Uterus (tissue), 4 donors: ENCODE data around the gene PAPSS1. TPM values are rescaled to one million over a fixed set of nuclear protein-coding genes. Genes with fewer than 3 reads are reported as not detected.
A peak's percentile ranks its signal among the peaks of the same experiment; 100 is the strongest.

ENCODE experiments used
- DNase-seq, 2 donors: peaks; one replicate each; pipeline ENCODE4 v3.0.0-alpha.2; 2019 to 2020
- H3K27ac ChIP-seq, 2 donors: fragments of 200-600 bp; sonication (generic); 1 replicate in 1 of 2; 2 replicates in 1 of 2; pipeline ENCODE4 v1.5.1; 2016 to 2018
- H3K27me3 ChIP-seq, 2 donors: fragments of 200-600 bp; sonication (generic); one replicate each; pipeline ENCODE4 v1.5.1; 2018 to 2019; ENCODE audit warnings: control low read depth in 1 of 2
- H3K36me3 ChIP-seq, 2 donors: fragments of 200-600 bp; sonication (generic); one replicate each; pipeline ENCODE4 v1.5.1; 2019; ENCODE audit warnings: control low read depth in 1 of 2
- H3K4me1 ChIP-seq, 2 donors: fragments of 200-600 bp; sonication (generic); one replicate each; pipeline ENCODE4 v1.5.1; 2018 to 2019; ENCODE audit warnings: control low read depth in 1 of 2
- H3K4me3 ChIP-seq, 2 donors: fragments of 200-600 bp; sonication (generic); 1 replicate in 1 of 2; 2 replicates in 1 of 2; pipeline ENCODE4 v1.5.1; 2018 to 2019; ENCODE audit warnings: mild to moderate bottlenecking in 1 of 2
- H3K9me3 ChIP-seq, 2 donors: fragments of 200-600 bp; sonication (generic); one replicate each; pipeline ENCODE4 v1.5.1; 2019; ENCODE audit warnings: control low read depth in 1 of 2
- POLR2A ChIP-seq, 2 donors: fragments of 450-650 bp; IDR thresholded peaks; one replicate each; pipeline ENCODE4 v1.6.1; 2016; ENCODE audit warnings: antibody characterized with exemption in 2 of 2, mild to moderate bottlenecking in 1 of 2, moderate library complexity in 1 of 2
- intact Hi-C: fragments of 100-400 bp; cut with DNase I; formaldehyde crosslinking; loops from one replicate; pipeline ENCODE4 v1.15.1; 2023; ENCODE audit warnings: low total_unique reads
- total RNA-seq, 4 donors: library from RNA; depleted of rRNA in 3 of 4; stranded (reverse); fragments of >200 nt in 3 of 4; gene quantifications; one replicate each; pipeline versions ENCODE4 v1.1.0 to v1.2.4, GENCODE V29; 2014 to 2023
- TF ChIP-seq, protein P1 (sequence below), 4 experiments: fragments of 200-600 bp in 2 of 4; fragments of 450-650 bp in 2 of 4; sonication (generic) in 2 of 4; IDR thresholded peaks; one replicate each; pipeline ENCODE4 v1.5.1; 2016 to 2019; ENCODE audit warnings: antibody characterized with exemption in 4 of 4, mild to moderate bottlenecking in 2 of 4, moderate library complexity in 1 of 4
- donor health status: DM: yes; HTN: yes; CAD: no.

PAPSS1 gene
- 10 to 100 TPM; 17.4 to 81.8 (median 25.9) TPM for total RNA-seq

DNA sequence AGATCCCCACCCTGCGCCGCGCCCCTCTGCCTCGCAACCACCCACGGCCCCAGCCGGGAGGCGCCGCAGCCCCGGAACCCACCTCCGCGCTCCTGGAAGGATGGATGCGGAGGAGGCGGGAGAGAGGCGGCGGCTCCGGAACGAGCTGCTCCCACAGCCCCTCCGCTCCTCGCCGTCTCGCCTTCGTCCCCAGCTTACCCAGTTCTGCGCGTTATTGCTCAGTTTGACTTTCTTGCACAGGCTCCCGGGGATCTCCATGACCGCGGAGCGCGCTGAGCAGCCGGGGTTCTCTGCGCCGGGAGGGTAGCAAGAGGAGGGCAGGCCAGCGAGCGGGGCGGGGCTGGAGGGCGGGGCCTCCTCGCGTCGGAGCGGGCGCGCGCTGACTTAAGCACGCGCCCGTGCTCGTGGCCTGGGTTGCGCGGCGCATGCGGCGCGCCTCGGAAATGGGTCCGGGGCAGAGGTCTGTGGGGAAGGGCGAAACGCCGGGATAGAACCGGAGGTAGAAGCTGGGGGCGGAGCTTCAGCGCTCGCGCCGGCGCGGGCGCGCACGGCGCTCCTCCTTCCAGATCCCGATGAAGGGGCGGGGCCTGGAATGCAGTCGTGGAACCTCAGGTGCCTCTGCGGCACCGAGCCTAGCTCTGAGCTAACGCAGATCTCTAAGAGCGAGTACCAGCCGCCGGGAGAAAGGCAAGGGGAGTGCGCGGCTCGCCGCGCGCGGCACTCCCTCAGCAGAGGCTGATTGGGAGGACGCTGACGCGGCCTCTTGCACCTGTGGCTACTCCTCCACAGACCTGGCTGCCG is at the start of gene PAPSS1:
PAPSS1 (minus strand) TSS at position 313 of the 801 bp plus-strand sequence; CDS start at position 258, 55 bp downstream.
- intact Hi-C loops, result no loop called here
- peak; percentile 79 to 89 for TF ChIP-seq POLR2A (IDR thresholded peaks at IDR 0.05)
- TF ChIP-seq, protein P1, sequence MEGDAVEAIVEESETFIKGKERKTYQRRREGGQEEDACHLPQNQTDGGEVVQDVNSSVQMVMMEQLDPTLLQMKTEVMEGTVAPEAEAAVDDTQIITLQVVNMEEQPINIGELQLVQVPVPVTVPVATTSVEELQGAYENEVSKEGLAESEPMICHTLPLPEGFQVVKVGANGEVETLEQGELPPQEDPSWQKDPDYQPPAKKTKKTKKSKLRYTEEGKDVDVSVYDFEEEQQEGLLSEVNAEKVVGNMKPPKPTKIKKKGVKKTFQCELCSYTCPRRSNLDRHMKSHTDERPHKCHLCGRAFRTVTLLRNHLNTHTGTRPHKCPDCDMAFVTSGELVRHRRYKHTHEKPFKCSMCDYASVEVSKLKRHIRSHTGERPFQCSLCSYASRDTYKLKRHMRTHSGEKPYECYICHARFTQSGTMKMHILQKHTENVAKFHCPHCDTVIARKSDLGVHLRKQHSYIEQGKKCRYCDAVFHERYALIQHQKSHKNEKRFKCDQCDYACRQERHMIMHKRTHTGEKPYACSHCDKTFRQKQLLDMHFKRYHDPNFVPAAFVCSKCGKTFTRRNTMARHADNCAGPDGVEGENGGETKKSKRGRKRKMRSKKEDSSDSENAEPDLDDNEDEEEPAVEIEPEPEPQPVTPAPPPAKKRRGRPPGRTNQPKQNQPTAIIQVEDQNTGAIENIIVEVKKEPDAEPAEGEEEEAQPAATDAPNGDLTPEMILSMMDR (IDR thresholded peaks at IDR 0.05), result peak in 1 of 4 experiments; percentile 4
- peak within 1 kb of the TSS; percentile 88 to 94 for H3K27ac ChIP-seq
- peak; percentile 97 to 98 for DNase-seq
- H3K27me3 ChIP-seq, result no peaks in the 10 kb centered on the region
- H3K36me3 ChIP-seq, result no peaks in the 10 kb centered on the region
- H3K4me1 ChIP-seq, result no peaks in the 10 kb centered on the region
- H3K4me3 ChIP-seq, result peak within 1 kb of the TSS; percentile 72 to 91
- no peaks in the 10 kb centered on the region for H3K9me3 ChIP-seq

DNA sequence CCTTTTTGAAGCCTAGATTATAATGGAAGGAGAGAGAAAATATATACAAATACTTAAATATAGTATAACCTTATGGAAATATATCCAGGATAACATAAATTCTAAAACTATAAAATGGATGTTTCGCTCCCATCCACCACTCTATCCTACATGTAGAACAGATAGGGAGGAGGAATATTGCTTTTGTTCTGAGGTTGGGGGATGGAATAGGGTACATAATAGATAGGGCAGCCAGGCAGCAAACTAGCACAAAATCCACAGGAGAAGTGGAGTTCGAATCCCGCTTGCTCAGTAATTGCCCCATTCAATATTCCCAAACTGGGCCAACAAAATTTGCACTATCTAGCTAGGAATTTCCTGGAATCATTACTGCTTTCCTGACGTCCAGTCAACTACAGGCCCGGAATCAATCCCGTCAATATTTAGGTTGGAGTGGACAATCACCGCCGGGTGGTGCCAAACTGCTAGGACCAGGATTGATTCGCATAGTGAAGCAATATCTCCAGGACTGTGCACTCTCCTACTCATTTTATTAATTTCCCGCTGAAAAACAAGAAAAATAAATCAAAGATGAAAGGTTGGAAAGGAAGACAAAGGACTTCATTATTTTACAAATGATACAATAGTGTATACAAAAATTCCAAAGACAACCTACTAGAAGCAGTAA is 40.4 kb upstream of the PAPSS1 start:
- H3K9me3 ChIP-seq, result no peaks in the 10 kb centered on the region
- no peak overlapping the region for H3K4me3 ChIP-seq
- no peak overlapping the region for H3K27ac ChIP-seq
- no peaks in the 10 kb centered on the region for H3K36me3 ChIP-seq
- no peak for TF ChIP-seq POLR2A (IDR thresholded peaks at IDR 0.05)
- TF ChIP-seq, protein P1 (IDR thresholded peaks at IDR 0.05), result no peak
- no peak for DNase-seq
- no peaks in the 10 kb centered on the region for H3K4me1 ChIP-seq
- H3K27me3 ChIP-seq, result no peaks in the 10 kb centered on the region
- intact Hi-C loops, result loop anchor here (5.0 kb wide), 1 partner anchor 142 kb away; no protein-coding TSS in a partner anchor

DNA sequence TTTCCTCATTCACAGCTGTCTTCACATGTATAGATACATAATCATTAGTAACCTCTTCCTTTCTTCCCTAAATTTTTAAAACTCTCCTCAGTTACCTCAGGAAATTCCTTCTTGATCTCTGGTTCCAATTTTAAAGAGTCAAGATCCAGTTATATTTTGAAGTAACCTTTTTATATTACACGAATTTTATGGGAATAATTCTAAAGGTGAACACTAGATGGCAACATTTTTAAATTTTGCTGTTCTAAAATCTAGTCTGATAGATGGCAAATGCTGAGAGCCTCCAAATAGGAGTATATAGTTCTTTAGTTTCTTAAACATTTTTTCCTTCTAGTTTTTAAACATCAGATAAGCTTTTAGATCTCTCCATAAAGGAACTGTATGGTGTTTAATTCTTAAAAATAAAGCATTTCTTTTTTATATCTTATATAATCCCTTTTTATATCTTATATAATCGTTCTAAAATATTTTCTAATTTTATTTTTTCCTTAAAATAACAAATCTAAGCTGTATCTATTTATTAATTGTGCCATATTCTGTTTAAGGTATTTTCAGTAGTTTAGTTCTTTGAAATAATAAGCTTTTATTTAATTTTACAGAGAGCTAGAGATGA is 37.9 kb upstream of the PAPSS1 start:
- DNase-seq, result no peak
- H3K4me1 ChIP-seq, result no peaks in the 10 kb centered on the region
- no peak overlapping the region for H3K27ac ChIP-seq
- H3K36me3 ChIP-seq, result no peaks in the 10 kb centered on the region
- no peaks in the 10 kb centered on the region for H3K9me3 ChIP-seq
- TF ChIP-seq, protein P1 (IDR thresholded peaks at IDR 0.05), result peak; percentile 47 to 63 (median 57)
- no peak for TF ChIP-seq POLR2A (IDR thresholded peaks at IDR 0.05)
- H3K27me3 ChIP-seq, result no peaks in the 10 kb centered on the region
- no peak overlapping the region for H3K4me3 ChIP-seq
- intact Hi-C loops, result loop anchor here (5.0 kb wide), 1 partner anchor 154 kb away; no protein-coding TSS in a partner anchor

DNA sequence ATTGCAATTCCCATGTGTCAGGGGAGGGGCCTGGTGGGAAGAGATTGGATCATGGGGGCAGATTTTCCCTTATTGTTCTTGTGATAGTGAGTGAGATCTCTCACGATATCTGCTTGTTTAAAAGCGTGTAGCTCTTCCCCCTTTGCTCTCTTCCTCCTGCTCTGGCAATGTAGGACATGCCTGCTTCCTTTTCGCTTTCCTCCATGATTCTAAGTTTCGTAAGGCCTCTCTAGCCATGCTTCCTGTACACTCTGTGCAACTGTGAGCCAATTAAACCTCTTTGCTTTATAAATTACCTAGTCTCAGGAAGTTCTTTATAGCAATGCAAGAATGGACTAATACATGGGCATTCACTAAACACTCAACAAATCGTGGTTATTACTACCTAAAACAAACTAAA is 37.2 kb upstream of the PAPSS1 start:
- TF ChIP-seq POLR2A (IDR thresholded peaks at IDR 0.05), result no peak
- TF ChIP-seq, protein P1 (IDR thresholded peaks at IDR 0.05), result no peak
- intact Hi-C loops, result loop anchor here (5.0 kb wide), 1 partner anchor 155 kb away; no protein-coding TSS in a partner anchor
- Histone ChIP-seq H3K9me3 (no peaks in the 10 kb centered on the region), H3K27me3 (no peaks in the 10 kb centered on the region), H3K4me1 (no peaks in the 10 kb centered on the region), H3K27ac (no peak overlapping the region), H3K4me3 (no peak overlapping the region), H3K36me3 (no peaks in the 10 kb centered on the region)
- DNase-seq, result no peak
